Endodermal cell (in vitro differentiated cells): ENCODE data around the gene SH3BP2. TPM values are rescaled to one million over a fixed set of nuclear protein-coding genes. Genes with fewer than 3 reads are reported as not detected.

Experiments used
- DNase-seq: peaks from one replicate; pipeline ENCODE4 v3.0.0-alpha.2; 2017
- H3K27ac ChIP-seq: 2 replicates; pipeline ENCODE4 v1.5.1; 2013; ENCODE audit warnings: mild to moderate bottlenecking, low read depth, low read length, moderate library complexity
- H3K27me3 ChIP-seq: 2 replicates; pipeline ENCODE4 v1.6.1; 2013; ENCODE audit warnings: mild to moderate bottlenecking, low read length, moderate library complexity; ENCODE audit not compliant: insufficient read depth, control insufficient read depth, poor library complexity, severe bottlenecking
- H3K36me3 ChIP-seq: 2 replicates; pipeline ENCODE4 v1.7.0; 2013; ENCODE audit warnings: mild to moderate bottlenecking, low read length, moderate library complexity; ENCODE audit not compliant: control insufficient read depth, insufficient read depth
- H3K4me1 ChIP-seq: one replicate; pipeline ENCODE4 v1.7.0; 2013; ENCODE audit warnings: low read length; ENCODE audit not compliant: control insufficient read depth, insufficient read depth
- H3K4me3 ChIP-seq: 2 replicates; pipeline ENCODE4 v1.5.1; 2013; ENCODE audit warnings: mild to moderate bottlenecking, low read length, moderate library complexity
- H3K9ac ChIP-seq: 2 replicates; pipeline ENCODE4 v1.6.1; 2013; ENCODE audit warnings: mild to moderate bottlenecking, low read length, moderate library complexity; ENCODE audit not compliant: poor library complexity, severe bottlenecking; ENCODE audit errors: extremely low read depth
- H3K9me3 ChIP-seq: 2 replicates; pipeline ENCODE4 v1.6.1; 2013; ENCODE audit warnings: mild to moderate bottlenecking, low read length, moderate library complexity; ENCODE audit not compliant: control insufficient read depth
- H3K27ac Mint-ChIP-seq: 2 replicates; pipeline ENCODE4 v1.8.0; 2020; ENCODE audit warnings: mixed read lengths
- H3K27me3 Mint-ChIP-seq: 2 replicates; pipeline ENCODE4 v1.8.0; 2021; ENCODE audit warnings: mild to moderate bottlenecking, mixed read lengths; ENCODE audit not compliant: insufficient read depth
- H3K36me3 Mint-ChIP-seq: 2 replicates; pipeline ENCODE4 v1.8.0; 2020; ENCODE audit warnings: low read depth, mixed read lengths
- H3K4me1 Mint-ChIP-seq: 2 replicates; pipeline ENCODE4 v1.8.0; 2020; ENCODE audit warnings: mixed read lengths
- H3K4me3 Mint-ChIP-seq: 2 replicates; pipeline ENCODE4 v1.8.0; 2020; ENCODE audit warnings: mild to moderate bottlenecking, moderate library complexity, mixed read lengths
- H3K9me3 Mint-ChIP-seq: 2 replicates; pipeline ENCODE4 v1.8.0; 2020; ENCODE audit warnings: mild to moderate bottlenecking, mixed read lengths
- WGBS, 2 experiments: methylation state at CpG; one replicate each; pipeline versions ENCODE4 v1.1.5 to v1.1.7; 2013; ENCODE audit warnings: missing lambda C conversion rate in 2 of 2, mixed read lengths in 1 of 2; ENCODE audit not compliant: insufficient coverage in 1 of 2, insufficient read length in 1 of 2; 5-methylcytosine and 5-hydroxymethylcytosine counted together
- total RNA-seq, 2 donors: library from RNA; stranded (reverse); fragmentation: NEBNext Ultra II Directional in 1 of 2; extraction: Animal tissue kit (Norgen Biotek cat#: 25700) in 1 of 2; gene quantifications; 2 replicates in 1 of 2; 3 replicates in 1 of 2; pipeline ENCODE4 v1.2.1, GENCODE V29; 2021
- TF ChIP-seq, protein P1 (sequence below): fragments of 200-600 bp; sonication (generic); conservative IDR thresholded peaks from 2 replicates; pipeline ENCODE4 v1.5.0; 2021; ENCODE audit warnings: antibody characterized with exemption, mild to moderate bottlenecking

Gene SH3BP2
- total RNA-seq, 2 donors from 2014 or later: 40.5 to 43.8 TPM

GRCh38 chr4:2833671-2834000 lies 40.8 kb downstream of the SH3BP2 start:
- peaks cover 14% of the 10 kb centered on the region for H3K4me1 Mint-ChIP-seq
- Histone ChIP-seq H3K36me3 (peaks cover 27% of the 10 kb centered on the region), H3K4me3 (no peak overlapping the region), H3K9me3 (no peaks in the 10 kb centered on the region), H3K27me3 (no peaks in the 10 kb centered on the region), H3K27ac (no peak overlapping the region), H3K4me1 (no peaks in the 10 kb centered on the region), H3K9ac (no peak overlapping the region)
- H3K27ac Mint-ChIP-seq: no peak overlapping the region
- H3K36me3 Mint-ChIP-seq: peaks cover 31% of the 10 kb centered on the region
- no peak for DNase-seq
- 97 to 100% methylated on average over 6 to 7 of the region's 7 CpGs for WGBS, 2 experiments
- H3K4me3 Mint-ChIP-seq: no peak overlapping the region
- TF ChIP-seq, protein P1, sequence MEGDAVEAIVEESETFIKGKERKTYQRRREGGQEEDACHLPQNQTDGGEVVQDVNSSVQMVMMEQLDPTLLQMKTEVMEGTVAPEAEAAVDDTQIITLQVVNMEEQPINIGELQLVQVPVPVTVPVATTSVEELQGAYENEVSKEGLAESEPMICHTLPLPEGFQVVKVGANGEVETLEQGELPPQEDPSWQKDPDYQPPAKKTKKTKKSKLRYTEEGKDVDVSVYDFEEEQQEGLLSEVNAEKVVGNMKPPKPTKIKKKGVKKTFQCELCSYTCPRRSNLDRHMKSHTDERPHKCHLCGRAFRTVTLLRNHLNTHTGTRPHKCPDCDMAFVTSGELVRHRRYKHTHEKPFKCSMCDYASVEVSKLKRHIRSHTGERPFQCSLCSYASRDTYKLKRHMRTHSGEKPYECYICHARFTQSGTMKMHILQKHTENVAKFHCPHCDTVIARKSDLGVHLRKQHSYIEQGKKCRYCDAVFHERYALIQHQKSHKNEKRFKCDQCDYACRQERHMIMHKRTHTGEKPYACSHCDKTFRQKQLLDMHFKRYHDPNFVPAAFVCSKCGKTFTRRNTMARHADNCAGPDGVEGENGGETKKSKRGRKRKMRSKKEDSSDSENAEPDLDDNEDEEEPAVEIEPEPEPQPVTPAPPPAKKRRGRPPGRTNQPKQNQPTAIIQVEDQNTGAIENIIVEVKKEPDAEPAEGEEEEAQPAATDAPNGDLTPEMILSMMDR: no peak
- H3K9me3 Mint-ChIP-seq: no peaks in the 10 kb centered on the region
- no peaks in the 10 kb centered on the region for H3K27me3 Mint-ChIP-seq

DNA sequence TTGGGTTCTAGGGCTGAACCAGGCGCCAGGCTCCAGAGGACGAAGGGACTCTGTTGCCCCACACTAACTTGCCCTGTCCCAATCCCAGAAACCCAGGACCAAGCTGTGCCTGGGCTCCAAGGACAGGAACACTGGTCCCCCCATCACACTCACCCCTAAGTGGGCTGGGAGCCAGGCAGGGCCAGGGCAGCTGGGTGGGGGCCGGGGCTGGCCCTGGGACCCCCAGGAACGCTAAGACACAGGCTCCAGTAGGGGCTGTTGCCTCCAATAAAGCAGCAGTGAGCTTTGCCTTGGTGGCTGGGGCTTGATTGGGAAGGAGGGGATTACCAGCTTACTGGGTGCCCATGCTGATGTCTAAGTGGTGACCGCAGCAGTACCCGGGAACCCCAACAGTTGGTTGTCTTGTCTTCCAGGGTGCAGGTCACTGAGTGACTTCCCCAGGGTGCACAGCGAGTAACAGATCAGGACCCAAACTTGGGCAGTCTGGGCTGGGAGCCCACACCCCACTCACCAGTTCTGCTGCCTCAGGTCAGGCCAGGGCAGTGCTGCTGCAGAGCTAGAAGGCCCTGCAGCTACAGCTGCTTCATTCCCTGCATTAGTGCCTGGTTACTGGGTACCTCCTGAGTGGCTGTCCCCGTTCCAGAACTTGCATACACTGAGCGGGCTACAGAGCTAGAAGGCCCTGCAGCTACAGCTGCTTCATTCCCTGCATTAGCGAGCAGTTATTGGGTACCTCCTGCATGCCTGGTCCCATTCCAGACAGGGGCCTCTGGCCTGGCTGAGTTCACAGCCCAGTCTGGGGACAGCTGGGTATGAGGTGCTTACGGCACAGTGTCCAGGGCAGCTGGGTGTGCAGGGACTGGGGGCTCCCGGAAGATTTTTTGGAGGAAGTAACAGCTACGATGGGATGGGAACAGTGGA lies 41.4 kb downstream of the SH3BP2 start:
- Mint-ChIP-seq H3K27ac (no peak overlapping the region), H3K4me1 (peaks cover 14% of the 10 kb centered on the region), H3K9me3 (no peaks in the 10 kb centered on the region), H3K4me3 (no peak overlapping the region), H3K27me3 (no peaks in the 10 kb centered on the region), H3K36me3 (peaks cover 28% of the 10 kb centered on the region)
- Histone ChIP-seq H3K27ac (no peak overlapping the region), H3K9me3 (no peaks in the 10 kb centered on the region), H3K4me3 (no peak overlapping the region), H3K27me3 (no peaks in the 10 kb centered on the region), H3K9ac (no peak overlapping the region), H3K36me3 (peaks cover 27% of the 10 kb centered on the region), H3K4me1 (no peaks in the 10 kb centered on the region)
- no peak for DNase-seq
- 92 to 96% methylated on average over 10 to 13 of the region's 13 CpGs for WGBS, 2 experiments
- TF ChIP-seq, protein P1: no peak

GRCh38 chr4:2835978-2836377 lies 43.1 kb downstream of the SH3BP2 start:
- no peak overlapping the region for H3K27ac Mint-ChIP-seq
- no peaks in the 10 kb centered on the region for H3K27me3 ChIP-seq
- H3K4me3 Mint-ChIP-seq: no peak overlapping the region
- no peak overlapping the region for H3K4me3 ChIP-seq
- H3K27me3 Mint-ChIP-seq: no peaks in the 10 kb centered on the region
- H3K4me1 ChIP-seq: no peaks in the 10 kb centered on the region
- H3K36me3 Mint-ChIP-seq: peaks cover 29% of the 10 kb centered on the region
- DNase-seq: no peak
- H3K4me1 Mint-ChIP-seq: peaks cover 14% of the 10 kb centered on the region
- 95 to 98% methylated on average over 8 of the region's 8 CpGs for WGBS, 2 experiments
- no peak overlapping the region for H3K27ac ChIP-seq
- peaks cover 7% of the 10 kb centered on the region for H3K9me3 Mint-ChIP-seq
- H3K36me3 ChIP-seq: peaks cover 27% of the 10 kb centered on the region
- TF ChIP-seq, protein P1: no peak
- no peak overlapping the region for H3K9ac ChIP-seq
- H3K9me3 ChIP-seq: peaks cover 10% of the 10 kb centered on the region
